GM12878 (cell line): ENCODE results near the gene DHX29. TPM values are rescaled to one million over a fixed set of nuclear protein-coding genes. Genes with fewer than 3 reads are reported as not detected.

Source experiments
- ATAC-seq: fragments of 200-7000 bp; cut with Tn5 transposase; 3 replicates; pipeline ENCODE4 v1.9.1; 2020; ENCODE audit warnings: mild to moderate bottlenecking, moderate library complexity
- BruUV-seq: library from RNA; stranded (reverse); fragments of 400-500 nt; replicated peaks from 2 replicates; lab custom pipeline; 2021; lab: Mats Ljungman, UMichigan
- CTCF ChIA-PET: fragments of 300-600 bp; sonication (Branson Sonifier 250); formaldehyde crosslinking; extraction: SDS; loops from one replicate; lab custom pipeline; 2021; ENCODE audit warnings: inconsistent platforms; lab: Yijun Ruan, JAX
- POLR2A ChIA-PET: fragments of 350-600 bp; formaldehyde crosslinking; extraction: SDS; loops from one replicate; lab custom pipeline; 2021; ENCODE audit warnings: inconsistent platforms; lab: Charles Lee
- RAD21 ChIA-PET: fragments of 300-600 bp; sonication (Branson Sonifier 250); formaldehyde crosslinking; loops from one replicate; lab custom pipeline; 2023; ENCODE audit warnings: antibody characterized with exemption; ENCODE audit not compliant: unreplicated experiment; lab: Charles Lee
- SMC1A ChIA-PET: fragments of 300-600 bp; sonication (Branson Sonifier 250); formaldehyde crosslinking; loops from one replicate; lab custom pipeline; 2023; ENCODE audit not compliant: unreplicated experiment, uncharacterized antibody; lab: Charles Lee
- DNase-seq: peaks from one replicate; pipeline ENCODE4 v3.0.0-alpha.2; 2011; ENCODE audit warnings: low read depth, low spot score
- FAIRE-seq: peaks from 3 replicates; lab custom pipeline; 2011; peaks lifted over from hg19 to GRCh38; lab: Jason Lieb, UNC
- H2AFZ ChIP-seq: 2 replicates; pipeline ENCODE4 v1.6.0; 2011; ENCODE audit warnings: low read depth, low read length, control low read depth; ENCODE audit not compliant: control insufficient read depth
- H3K27ac ChIP-seq: 2 replicates; pipeline ENCODE4 v1.5.1; 2011; ENCODE audit warnings: control low read depth; ENCODE audit not compliant: control insufficient read depth, insufficient read depth
- H3K27me3 ChIP-seq, 2 experiments: replicated peaks in 1 of 2; 2 replicates each; pipeline versions ENCODE4 v1.6.0 to v1.6.1; 2011; ENCODE audit warnings: low read length in 1 of 2; ENCODE audit not compliant: control insufficient read depth in 2 of 2, insufficient read depth in 2 of 2
- H3K36me3 ChIP-seq, 2 experiments: 2 replicates each; pipeline ENCODE4 v1.5.1; 2011; ENCODE audit warnings: low read length in 1 of 2; ENCODE audit not compliant: control insufficient read depth in 2 of 2, insufficient read depth in 2 of 2
- H3K4me1 ChIP-seq: 2 replicates; pipeline ENCODE4 v1.6.1; 2011; ENCODE audit warnings: mild to moderate bottlenecking, low read length, moderate library complexity, mixed read lengths; ENCODE audit not compliant: control insufficient read depth, insufficient read depth
- H3K4me2 ChIP-seq: 2 replicates; pipeline ENCODE4 v1.6.0; 2011; ENCODE audit warnings: control low read depth; ENCODE audit not compliant: control insufficient read depth, insufficient read depth
- H3K4me3 ChIP-seq: fragments of 200-600 bp; sonication (generic); 2 replicates; pipeline ENCODE4 v1.5.1; 2016
- H3K79me2 ChIP-seq: 2 replicates; pipeline ENCODE4 v1.6.0; 2011; ENCODE audit warnings: low read length; ENCODE audit not compliant: control insufficient read depth, insufficient read depth
- H3K9ac ChIP-seq: 2 replicates; pipeline ENCODE4 v1.8.0; 2011; ENCODE audit warnings: low read length, control low read depth, mixed read lengths; ENCODE audit not compliant: control insufficient read depth, insufficient read depth
- H3K9me3 ChIP-seq: replicated peaks from 3 replicates; pipeline ENCODE4 v1.5.1; 2011; ENCODE audit warnings: mild to moderate bottlenecking, low read length; ENCODE audit not compliant: control insufficient read depth, insufficient read depth
- H4K20me1 ChIP-seq: 2 replicates; pipeline ENCODE4 v1.6.0; 2011; ENCODE audit not compliant: control insufficient read depth, insufficient read depth
- CEBPB ChIP-seq, 2 experiments: fragments of 150-350 bp in 1 of 2; IDR thresholded peaks; 2 replicates each; pipeline ENCODE4 v1.6.1; 2012 to 2014; ENCODE audit warnings: low read depth in 2 of 2, low read length in 2 of 2, borderline replicate concordance in 1 of 2, inconsistent platforms in 1 of 2
- CHD4 ChIP-seq: fragments of 200-600 bp; sonication (generic); IDR thresholded peaks from 2 replicates; pipeline ENCODE4 v1.6.1; 2016; ENCODE audit warnings: mild to moderate bottlenecking
- GATAD2B ChIP-seq: fragments of 450-650 bp; conservative IDR thresholded peaks from 2 replicates; pipeline ENCODE4 v1.6.1; 2017; ENCODE audit warnings: low read depth, mild to moderate bottlenecking, moderate library complexity
- HDGF ChIP-seq: fragments of 450-650 bp; IDR thresholded peaks from 2 replicates; pipeline ENCODE4 v1.6.1; 2016; ENCODE audit warnings: antibody characterized with exemption
- NFIC ChIP-seq: IDR thresholded peaks from 2 replicates; pipeline ENCODE4 v1.6.1; 2012; ENCODE audit warnings: low read depth, mild to moderate bottlenecking, inconsistent platforms, low read length, moderate library complexity
- PAX8 ChIP-seq: fragments of 450-650 bp; IDR thresholded peaks from 2 replicates; pipeline ENCODE4 v1.6.1; 2017; ENCODE audit warnings: mild to moderate bottlenecking, moderate library complexity
- PML ChIP-seq: IDR thresholded peaks from 2 replicates; pipeline ENCODE4 v1.6.1; 2012; ENCODE audit warnings: low read length, inconsistent platforms
- POLR2A ChIP-seq: IDR thresholded peaks from 2 replicates; pipeline ENCODE4 v1.6.1; 2011; ENCODE audit warnings: low read depth, mild to moderate bottlenecking, low read length
- POLR2AphosphoS2 ChIP-seq: IDR thresholded peaks from 2 replicates; pipeline ENCODE4 v1.6.1; 2011; ENCODE audit warnings: low read depth, mild to moderate bottlenecking, low read length, improper control_type of control experiment, moderate library complexity
- RCOR1 ChIP-seq: conservative IDR thresholded peaks from 2 replicates; pipeline ENCODE4 v1.6.1; 2012; ENCODE audit warnings: low read depth, low read length, improper control_type of control experiment
- ZBTB11 ChIP-seq: fragments of 450-650 bp; formaldehyde crosslinking; IDR thresholded peaks from 2 replicates; pipeline ENCODE4 v1.5.0; 2022; ENCODE audit warnings: mild to moderate bottlenecking, missing genetic modification characterization
- ZNF687 ChIP-seq: fragments of 450-650 bp; IDR thresholded peaks from 2 replicates; pipeline ENCODE4 v1.6.1; 2017; ENCODE audit warnings: mild to moderate bottlenecking, moderate library complexity
- WGBS: methylation state at CpG from one replicate; pipeline ENCODE4 v1.1.6; 2016; ENCODE audit warnings: low lambda C conversion rate; ENCODE audit not compliant: insufficient replicate concordance, insufficient coverage; ENCODE audit errors: missing lambda C conversion rate; 5-methylcytosine and 5-hydroxymethylcytosine counted together
- in situ Hi-C: fragments of 300-500 bp; cut with MboI; formaldehyde crosslinking; loops from 9 replicates; pipeline ENCODE4 v1.14.3; 2018; ENCODE audit warnings: mixed read lengths
- intact Hi-C: fragments of 100-400 bp; cut with micrococcal nuclease; formaldehyde crosslinking; loops from one replicate; pipeline ENCODE4 v1.14.2; 2022; ENCODE audit not compliant: unreplicated experiment
- polyA plus RNA-seq, 11 experiments: library from polyadenylated mRNA; depleted of rRNA in 4 of 11; unstranded in 6 of 11; stranded (reverse) in 5 of 11; fragments of >200 nt; fragmentation: Nextera tagmentation in 4 of 11; fragmentation: Illumina TruSeq in 1 of 11; extraction: Ambion mirVana in 4 of 11; extraction: Trizol in 1 of 11; gene quantifications; 1 replicate in 1 of 11; 2 replicates in 10 of 11; pipeline versions ENCODE4 v1.2.1 to v1.2.3, GENCODE V29; 2011 to 2016; ENCODE audit warnings: inconsistent platforms in 2 of 11, missing spikeins in 2 of 11, low read depth in 1 of 11
- total RNA-seq, 4 experiments: library from RNA; depleted of rRNA in 3 of 4; stranded (reverse); fragments of >200 nt in 3 of 4; fragmentation: Illumina TruSeq in 1 of 4; extraction: Trizol in 1 of 4; gene quantifications; 2 replicates each; pipeline versions ENCODE4 v1.2.1 to v1.2.3, GENCODE V29; 2013 to 2021

DHX29 gene
- total and polyA plus RNA-seq, 10 of the 15 experiments (the other 5 are each of a cell fraction or from before 2014, with no cell fraction given): 5.3 to 49.1 (median 17.2) TPM

- no peak for DNase-seq
- ChIA-PET SMC1A (interaction anchor here (1.2 kb wide), 1 partner anchor 55 kb away, joined by 3 read pairs; no protein-coding TSS in a partner anchor), POLR2A (no interaction called here), RAD21 (no interaction called here), CTCF (interaction anchor here (1.2 kb wide), 1 partner anchor 466 kb away, joined by 3 read pairs; no protein-coding TSS in a partner anchor)
- in situ Hi-C loops (no loop called here), intact Hi-C loops (loop anchor here (5.0 kb wide), 1 partner anchor 467 kb away; no protein-coding TSS in a partner anchor)
- Histone ChIP-seq H3K4me1 (peaks cover 13% of the 10 kb centered on the region), H3K36me3 (no peaks in the 10 kb centered on the region), H2AFZ (no peak overlapping the region), H3K4me2 (no peak overlapping the region), H3K4me3 (no peak overlapping the region), H3K9ac (no peak overlapping the region), H3K27me3 (peaks cover 29 to 49% of the 10 kb centered on the region in 2 experiments), H3K79me2 (no peaks in the 10 kb centered on the region), H3K9me3 (no peaks in the 10 kb centered on the region; the same call in 2 of the 3 replicates), H3K27ac (no peak overlapping the region), H4K20me1 (no peaks in the 10 kb centered on the region; the same call in 1 of the 2 replicates)
- no TSS peak for BruUV-seq
- no peak for TF ChIP-seq CEBPB (IDR thresholded peaks at IDR 0.05; ENCODE audit: borderline replicate concordance in 1 of 2, low read depth in 2 of 2, low read length in 2 of 2)
- TF ChIP-seq CHD4: no peak
- no peak for TF ChIP-seq POLR2AphosphoS2
- TF ChIP-seq HDGF: no peak
- no peak for TF ChIP-seq PML
- TF ChIP-seq PAX8: no peak
- no peak for FAIRE-seq
- no peak for ATAC-seq
Measured at GRCh38 chr5:55225346-55225745, 82.1 kb downstream of the DHX29 start.

GRCh38 chr5:55223812-55224240, 83.7 kb downstream of the DHX29 start:
- Histone ChIP-seq H3K27me3 (peaks cover 32 to 55% of the 10 kb centered on the region in 2 experiments), H3K4me3 (no peak overlapping the region)
- in situ Hi-C loops: no loop called here
- TF ChIP-seq POLR2A (no peak), ZNF687 (no peak), NFIC (no peak), GATAD2B (no peak), ZBTB11 (CRISPR knock-in tag) (no peak), RCOR1 (no peak)

More at GRCh38 chr5:55223812-55224240, 83.7 kb downstream of the DHX29 start:
- ChIA-PET CTCF (no interaction called here), SMC1A (no interaction called here), RAD21 (no interaction called here), POLR2A (no interaction called here)
- peaks cover 13% of the 10 kb centered on the region for H3K4me1 ChIP-seq
- no peaks in the 10 kb centered on the region; the same call in 2 of the 3 replicates for H3K9me3 ChIP-seq
- H2AFZ ChIP-seq: no peak overlapping the region
- intact Hi-C loops: no loop called here
- ATAC-seq (no peak), FAIRE-seq (no peak), DNase-seq (no peak)
- 13% methylated on average over 7 of the region's 7 CpGs for WGBS
- H3K4me2 ChIP-seq: 0 out of 2 replicates have a peak overlapping the region, but pooled peaks have one; percentile 11
- no peak overlapping the region for H3K27ac ChIP-seq
- BruUV-seq: no TSS peak
- H3K9ac ChIP-seq: no peak overlapping the region
- H4K20me1 ChIP-seq: no peaks in the 10 kb centered on the region; the same call in 1 of the 2 replicates
- H3K79me2 ChIP-seq: no peaks in the 10 kb centered on the region
- H3K36me3 ChIP-seq: no peaks in the 10 kb centered on the region
